GM21825 (cell line): Measurements from ENCODE around the gene SELENOI.

Experiments used
- ATAC-seq: cut with Tn5 transposase; IDR thresholded peaks from one replicate; pipeline ENCODE4 v1.9.1; 2021; ENCODE audit warnings: mild to moderate bottlenecking, moderate library complexity; ENCODE audit not compliant: unreplicated experiment

Gene SELENOI

DNA sequence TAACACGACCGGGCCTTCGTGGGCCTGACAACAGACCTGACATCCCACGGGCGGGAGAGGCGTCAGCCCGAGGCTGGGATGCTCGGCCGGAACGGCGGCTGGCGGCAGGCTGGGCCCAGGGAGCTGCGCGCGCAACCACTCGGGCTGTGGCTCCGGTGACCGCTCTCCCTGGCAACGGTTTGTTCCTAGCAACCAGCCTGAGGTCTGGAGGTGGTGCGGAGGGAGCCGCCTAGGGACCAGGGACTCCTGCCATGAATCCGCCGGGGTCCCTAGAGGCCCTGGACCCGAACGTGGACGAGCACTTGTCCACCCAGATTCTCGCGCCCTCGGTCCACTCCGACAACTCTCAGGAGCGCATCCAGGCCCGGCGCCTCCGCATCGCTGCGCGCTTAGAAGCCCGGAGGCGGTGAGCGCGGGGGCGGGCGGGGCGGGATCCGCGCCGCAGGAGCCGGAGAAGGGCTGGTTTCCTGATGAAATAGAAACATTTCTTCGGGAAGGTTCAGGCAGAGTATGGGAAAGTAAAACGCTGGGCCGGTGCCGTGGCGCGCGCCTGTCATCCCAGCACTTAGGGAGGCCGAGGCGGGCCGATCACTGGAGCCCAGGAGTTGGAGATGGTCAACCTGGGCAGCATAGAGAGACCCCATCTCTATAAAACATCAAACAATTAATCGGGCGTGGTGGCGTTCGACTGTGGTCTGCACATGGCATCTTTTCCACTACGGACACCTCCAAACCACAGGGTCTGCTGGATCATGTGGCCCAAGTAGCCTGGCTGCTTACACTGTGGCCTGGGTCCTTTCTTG, 56.0 kb downstream of the SELENOI start, which contains the start of gene DRC1:
DRC1 (plus strand) TSS at position 182 of the 803 bp plus-strand sequence; CDS start at position 252, 70 bp downstream.
- ATAC-seq, result no peak

DNA sequence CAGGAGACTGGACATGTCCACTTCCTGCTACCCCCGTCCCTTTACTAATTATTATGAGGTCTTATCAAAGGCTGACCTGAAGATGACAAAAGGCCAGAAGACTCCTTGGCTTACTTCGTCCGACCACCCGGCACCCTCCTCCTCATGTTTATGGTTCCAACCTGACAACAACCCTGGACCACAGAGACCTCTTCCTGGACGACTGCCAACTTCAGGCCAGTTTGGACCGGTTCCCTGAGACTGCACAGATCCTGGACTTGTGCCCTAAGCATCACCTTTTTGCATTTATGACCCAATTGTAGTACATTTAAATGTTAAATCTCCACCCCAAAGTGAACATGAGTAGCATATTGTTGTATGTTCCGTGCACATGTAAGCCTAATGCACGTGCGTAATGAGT, 61.6 kb downstream of the SELENOI start:
- no peak for ATAC-seq

DNA sequence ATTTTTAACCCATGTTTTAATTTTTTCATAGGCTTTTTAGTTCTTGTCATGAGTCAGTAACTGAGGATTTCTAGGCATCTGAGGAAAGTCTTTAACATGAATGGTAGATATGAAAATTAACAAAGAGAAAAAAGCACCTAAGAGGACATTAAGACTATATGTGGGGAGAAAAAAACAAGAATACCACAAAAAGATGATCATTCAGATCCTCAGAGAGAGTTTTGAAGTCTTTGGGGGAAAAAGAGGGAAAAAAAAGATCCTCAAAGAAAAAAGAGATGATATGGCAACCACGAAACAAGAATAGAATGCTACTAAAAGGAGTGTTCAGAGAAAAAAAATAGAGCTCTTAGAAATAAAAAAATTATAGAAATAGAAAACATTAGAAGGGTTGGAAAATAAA, 63.8 kb downstream of the SELENOI start:
- ATAC-seq, result no peak

DNA sequence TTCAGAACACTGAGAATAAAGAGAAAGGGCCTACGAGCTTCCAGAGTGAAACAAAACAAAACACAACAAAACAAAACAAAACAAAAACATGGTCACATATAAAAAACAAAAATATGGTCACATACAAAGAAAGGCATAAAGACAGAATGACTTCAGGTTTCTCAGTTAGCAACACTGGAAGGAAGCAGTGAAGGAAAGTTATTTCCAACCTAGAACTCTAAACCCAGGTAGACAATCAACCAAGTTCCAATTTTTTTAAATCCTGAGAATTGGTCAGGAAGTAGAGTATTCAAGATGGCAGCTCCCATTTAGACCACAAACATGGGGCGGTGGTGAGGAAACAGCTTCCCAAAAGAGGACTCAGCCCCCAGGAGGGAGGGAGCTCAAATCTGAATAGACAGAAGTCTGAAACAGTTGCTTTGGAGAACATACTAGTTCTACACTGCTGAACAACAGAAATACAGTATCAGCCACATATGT, 64.9 kb downstream of the SELENOI start:
- ATAC-seq, result no peak

DNA sequence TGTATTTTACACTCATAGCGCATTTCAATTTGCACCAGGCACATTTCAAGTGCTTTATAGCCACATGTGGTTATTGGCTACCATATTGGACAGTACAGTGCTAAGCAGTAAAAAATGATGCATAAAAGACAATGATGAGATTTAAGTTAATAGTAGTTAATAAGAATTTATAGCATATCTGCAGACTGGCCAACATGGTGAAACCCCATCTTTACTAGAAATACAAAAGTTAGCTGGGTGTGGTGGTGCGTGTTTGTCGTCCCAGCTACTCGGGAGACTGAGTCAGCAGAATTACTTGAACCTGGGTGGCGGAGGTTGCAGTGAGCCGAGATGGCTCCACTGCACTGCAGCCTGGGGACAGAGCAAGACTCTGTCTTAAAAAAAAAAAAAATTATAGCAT, 65.5 kb downstream of the SELENOI start:
- ATAC-seq, result no peak

DNA sequence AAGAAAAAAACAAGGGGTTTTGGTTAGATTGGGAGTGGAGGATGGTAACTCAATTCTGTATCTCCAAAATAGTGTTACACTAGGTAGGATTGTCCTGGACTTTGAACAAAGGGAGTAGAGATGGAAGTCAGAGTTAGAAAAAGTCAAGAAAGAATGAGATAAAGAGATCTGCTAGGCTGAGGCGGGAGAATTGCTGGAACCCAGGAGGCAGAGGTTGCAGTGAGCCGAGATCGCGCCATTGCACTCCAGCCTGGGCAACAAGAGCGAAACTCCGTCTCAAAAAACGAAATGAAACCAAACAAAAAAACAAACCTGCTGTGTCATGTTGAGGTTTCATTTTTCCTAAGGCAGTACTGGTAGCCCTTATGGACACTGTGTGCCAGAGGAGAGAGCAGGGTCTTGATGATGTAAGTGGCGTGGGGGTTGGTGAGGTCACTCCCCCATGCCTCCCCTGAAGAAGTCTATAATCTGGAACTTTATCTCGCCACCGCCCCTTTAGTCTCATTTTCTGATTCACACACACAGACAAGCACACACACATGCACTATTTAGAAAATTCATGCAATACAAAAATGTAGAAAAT, 66.2 kb downstream of the SELENOI start:
- no peak for ATAC-seq

DNA sequence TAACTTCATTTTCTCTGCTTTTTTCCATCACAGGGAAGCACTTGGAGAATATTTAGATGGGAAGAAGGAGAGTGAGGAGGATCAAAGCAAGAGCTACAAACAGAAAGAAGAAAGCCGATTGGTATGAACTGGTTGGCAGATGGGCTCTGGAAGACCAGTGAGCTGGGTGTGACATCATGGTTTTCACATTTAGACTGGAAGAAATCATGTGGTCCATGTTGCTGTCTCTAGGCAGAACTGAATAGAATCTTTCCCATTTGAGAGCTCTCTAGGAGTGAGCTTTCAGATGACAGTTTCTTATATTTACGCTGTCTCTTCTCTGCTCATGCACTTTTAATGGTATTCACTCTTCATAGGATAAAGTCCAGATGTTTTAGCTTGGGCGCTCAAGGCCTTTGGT, 68.4 kb downstream of the SELENOI start:
- ATAC-seq, result no peak

DNA sequence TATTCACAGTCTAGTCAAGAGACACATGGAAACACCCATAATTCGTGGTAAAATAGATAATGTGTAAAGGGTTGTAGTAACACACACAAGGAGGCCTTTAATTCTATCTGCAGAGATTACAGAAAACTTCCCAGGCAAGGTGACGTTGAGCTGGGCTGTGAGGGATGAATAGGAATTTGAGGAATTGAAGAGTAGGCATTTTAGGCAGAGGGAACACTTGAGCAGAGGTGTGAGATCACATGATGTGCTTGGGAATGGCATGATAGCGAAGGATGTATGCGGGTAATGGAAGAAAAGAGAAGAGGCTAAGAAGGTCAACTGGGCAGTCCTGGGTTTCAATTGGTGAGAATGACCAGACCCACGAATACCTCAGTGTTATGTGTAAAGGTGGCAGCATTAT, 76.0 kb downstream of the SELENOI start:
- no peak for ATAC-seq

DNA sequence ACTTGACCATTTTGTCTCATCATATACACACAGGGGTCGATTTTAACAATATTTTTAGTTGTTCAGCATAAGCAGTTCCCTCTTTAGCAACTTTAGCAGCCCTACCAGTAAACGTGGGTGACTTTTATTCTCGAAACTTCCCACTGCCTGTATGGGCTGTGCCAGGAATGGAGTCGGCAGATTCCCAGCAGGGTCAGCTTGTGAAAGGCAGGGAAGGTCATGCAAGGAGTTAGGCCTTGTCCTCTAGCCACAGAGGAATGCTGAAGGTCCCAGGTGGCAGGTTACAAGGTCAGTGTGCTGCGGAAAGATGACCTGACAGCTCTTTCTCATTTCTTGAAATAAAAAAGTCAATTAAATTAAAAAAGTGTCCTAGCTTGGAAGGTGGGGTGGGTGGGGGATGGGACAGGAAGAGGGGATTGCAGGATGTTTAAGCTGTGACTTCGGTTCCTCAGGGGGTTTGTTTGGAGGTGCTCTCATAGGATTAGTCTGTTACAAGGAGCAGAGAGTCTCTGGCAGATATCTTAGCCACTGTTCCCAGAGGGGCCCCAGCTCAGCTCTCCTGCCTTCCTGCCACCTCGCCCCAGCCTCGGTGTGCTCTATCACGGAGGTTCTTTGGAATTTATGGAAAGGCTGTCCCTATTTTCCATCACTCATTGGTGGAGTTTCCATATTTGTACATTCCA, 77.1 kb downstream of the SELENOI start:
- ATAC-seq, result no peak

DNA sequence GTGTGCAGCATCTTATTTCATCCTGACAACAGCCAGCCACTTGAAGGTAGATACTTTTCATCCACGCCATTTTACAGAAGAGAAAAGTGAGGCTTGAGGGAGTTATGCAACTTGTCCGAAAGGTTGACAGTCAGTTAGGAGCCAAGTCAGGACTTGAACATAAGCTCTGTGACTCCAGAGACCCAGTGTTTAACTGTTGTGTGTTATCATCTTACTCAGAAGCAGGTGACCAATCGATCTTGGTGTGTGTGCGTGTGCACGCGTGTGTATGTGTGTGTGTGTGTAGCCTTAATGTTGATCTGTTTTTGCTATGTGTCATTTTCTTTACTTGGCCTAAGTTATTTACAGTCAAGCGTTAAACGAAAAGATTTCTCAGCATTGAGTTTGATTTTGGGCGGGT, 77.8 kb downstream of the SELENOI start:
- ATAC-seq, result no peak

DNA sequence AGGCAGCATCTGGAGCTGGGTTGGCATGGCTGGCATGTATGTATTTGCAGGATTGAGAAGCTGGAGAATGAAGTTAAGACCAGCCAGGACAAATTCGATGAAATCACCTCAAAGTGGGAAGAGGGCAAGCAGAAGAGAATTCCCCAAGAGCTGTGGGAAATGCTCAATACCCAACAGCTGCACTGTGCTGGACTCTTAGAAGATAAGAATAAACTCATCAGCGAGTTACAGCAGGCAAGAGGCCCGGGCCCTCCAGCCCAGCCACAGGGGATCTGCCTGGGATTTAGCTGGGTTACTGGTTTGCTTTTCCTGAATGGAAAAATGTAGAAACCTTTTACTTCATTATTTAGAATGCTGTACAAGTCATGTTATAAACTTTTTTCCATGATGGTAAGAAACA, 78.3 kb downstream of the SELENOI start:
- ATAC-seq, result no peak

DNA sequence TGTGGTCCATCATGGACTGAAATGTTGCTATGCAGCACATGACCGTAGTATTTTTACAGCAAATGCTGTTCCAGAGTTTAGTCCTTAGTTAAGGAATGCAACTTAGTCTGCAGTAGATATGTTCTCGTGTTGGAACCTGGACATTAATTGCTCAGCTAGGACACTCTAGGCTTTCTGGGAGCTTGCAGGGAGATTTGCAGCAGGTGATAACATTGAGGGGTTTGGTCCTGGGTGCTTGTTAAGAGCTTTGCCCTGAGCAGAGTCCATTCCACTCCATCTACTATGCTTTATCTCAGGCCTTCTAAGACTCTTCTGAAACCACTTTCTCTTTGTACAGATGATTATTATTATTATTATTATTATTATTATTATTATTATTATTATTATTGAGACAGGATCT, 82.9 kb downstream of the SELENOI start:
- ATAC-seq, result no peak

DNA sequence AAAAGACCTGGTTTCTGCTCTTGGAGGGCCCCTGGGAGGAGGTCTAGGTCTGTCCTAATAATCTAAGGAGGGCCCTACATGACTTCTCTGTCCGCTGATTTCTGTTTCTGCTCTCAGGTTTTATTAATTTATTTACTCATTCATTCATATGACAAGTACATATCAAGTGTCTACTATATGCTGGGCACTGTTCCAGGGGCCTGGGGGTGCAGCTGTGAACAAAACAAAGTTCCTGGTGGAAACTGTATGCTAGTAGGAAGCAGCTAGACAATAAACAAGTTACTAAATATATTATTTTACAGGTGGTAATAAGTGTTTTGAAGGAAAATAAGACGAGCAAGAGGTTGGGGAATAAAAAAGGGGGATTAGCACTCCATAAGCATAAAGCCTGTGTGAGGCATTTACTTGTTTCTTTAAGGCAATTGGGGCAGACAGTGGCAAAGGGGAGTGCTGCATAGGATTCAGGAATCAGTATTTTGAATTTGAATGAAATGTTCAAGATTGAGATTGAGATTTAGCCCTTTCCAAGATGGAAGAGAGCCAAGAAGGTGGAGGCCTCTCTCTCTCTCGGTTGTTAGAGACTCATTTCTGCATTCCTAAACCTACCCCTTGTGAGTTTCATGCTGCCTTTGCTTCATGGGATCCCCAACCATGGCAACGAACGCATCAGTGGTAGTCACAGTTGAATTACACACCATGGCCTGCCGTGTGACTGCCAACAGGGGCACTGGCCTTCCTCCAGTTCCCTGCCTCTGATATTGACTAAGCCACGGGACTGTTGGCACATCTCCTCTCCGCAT, 84.0 kb downstream of the SELENOI start:
- no peak for ATAC-seq

DNA sequence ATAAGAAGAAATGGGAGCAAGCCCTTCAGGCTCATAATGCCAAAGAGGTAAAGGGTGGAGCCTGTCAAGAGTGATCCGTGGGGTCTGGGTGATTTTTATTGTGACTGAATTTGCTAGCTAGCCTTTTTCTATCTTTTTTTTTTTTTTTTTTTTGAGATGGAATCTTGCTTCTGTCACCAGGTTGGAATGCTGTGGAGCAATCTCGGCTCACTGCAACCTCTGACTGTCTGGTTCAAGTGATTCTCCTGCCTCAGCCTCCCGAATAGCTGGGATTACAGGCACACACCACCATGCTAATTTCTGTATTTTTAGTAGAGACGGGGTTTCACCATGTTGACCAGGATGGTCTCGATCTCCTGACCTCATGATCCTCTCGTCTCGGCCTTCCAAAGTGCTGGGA, 84.9 kb downstream of the SELENOI start:
- no peak for ATAC-seq

DNA sequence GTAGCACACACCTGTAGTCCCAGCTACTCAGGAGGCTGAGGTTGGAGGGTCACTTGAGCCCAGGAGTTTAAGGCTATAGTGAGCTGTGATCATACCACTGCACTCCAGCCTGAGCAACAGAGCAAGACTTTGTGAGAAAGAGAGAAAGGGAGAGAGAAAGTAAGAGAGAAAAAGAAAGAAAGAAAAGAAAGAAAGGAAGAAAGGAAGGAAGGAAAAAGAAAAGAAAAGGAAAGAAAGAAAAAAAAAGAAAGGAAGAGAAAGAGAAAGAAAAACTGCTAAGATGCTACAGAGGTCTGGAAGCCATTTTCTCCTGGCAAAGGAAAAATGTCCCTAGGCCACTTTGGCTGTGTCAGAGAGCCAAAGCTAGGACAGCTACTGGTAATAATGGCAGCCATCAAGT, 86.4 kb downstream of the SELENOI start:
- ATAC-seq, result no peak

DNA sequence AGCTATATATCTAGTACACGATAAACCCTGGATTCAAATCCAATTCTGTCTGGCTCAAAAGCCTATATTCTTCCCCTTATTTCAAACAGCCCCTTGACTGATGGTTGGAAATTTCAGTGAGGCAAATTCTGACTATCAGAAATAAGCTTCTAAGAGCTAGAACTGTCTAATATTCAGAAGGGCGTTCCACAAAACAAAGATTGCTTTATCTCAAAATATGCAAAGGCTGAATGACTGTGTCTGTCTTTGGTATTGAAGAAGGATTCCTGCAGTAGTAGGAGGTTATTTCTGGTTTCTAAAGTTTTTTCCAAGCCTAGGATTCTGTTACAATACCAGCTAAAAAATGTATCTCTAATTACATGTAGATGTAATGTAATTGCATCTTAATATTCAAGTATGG, 86.9 kb downstream of the SELENOI start:
- ATAC-seq, result no peak

DNA sequence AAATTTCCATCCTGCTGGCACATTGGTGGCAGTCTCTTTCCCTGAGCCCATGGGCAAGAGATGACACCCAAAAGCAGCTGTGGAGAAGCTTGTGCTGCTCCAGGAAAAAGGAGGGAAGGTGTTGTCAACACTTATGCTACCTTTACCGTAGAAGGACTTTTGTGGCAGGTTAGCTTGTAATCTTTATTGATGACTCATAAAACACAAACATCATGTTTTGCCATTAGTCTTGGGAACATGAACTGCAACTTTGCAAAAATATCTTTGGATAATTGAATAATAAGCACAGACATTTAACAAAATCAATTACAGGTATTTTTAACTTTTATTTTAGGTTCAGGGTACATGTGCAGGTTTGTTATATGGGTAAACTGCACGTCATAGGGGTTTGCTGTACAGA, 89.2 kb downstream of the SELENOI start:
- ATAC-seq, result no peak

DNA sequence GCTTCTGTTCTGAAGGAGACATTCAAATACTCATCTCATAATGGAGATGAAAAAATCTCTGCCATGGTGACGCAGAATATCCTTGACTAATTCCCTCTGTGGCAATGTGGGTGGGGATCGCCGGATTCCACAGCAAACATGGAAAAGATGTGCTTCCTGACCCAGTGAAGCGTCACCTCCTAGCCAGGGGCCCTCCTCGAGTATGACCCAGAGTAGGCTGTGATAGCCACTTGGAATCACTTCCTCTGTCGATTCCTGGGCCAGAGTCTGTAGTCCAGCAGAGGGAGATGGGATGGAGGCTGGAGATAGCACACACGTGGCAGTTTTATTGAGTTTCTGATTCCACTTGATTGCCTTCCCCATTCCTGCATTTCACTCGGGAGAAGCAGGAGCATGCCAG, 92.6 kb downstream of the SELENOI start:
- ATAC-seq, result no peak

DNA sequence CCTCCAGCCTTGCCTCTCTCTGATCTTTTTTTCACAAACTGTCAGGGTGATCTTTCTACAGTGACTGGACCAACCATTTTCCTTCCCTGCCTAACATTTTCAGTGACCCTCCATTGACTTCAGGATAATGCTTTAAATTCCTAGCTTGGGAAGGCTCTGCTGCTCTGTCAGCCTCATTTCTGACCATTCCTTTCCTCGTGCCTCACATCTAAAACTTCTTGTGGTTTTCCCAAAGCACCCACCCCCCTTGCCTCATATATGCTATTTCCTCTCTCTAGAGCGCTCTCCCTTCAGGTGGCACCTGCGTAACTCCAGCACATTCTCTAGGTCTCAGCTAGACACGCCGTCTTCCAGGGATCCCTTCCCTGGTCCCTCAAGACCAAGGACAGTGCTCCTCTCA, 93.0 kb downstream of the SELENOI start:
- no peak for ATAC-seq

DNA sequence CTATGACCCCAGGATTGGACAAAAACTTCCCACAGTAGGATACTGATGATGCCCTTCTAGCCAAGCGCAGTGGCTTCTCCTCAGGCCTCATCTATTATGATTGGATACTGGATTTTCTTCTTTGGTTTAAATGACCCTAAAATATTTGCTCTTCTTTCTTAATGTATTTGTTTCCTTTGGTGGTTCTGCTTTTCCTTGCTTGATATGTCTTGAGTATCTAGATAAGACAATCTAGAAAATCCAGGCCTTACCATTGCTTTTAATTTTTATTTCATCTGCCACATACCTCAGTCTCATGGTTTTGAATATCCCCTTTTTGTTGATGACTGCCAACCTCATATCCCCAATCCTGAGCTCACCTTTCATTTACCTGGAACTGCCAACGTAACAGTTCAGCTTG, 96.4 kb downstream of the SELENOI start:
- ATAC-seq, result no peak

DNA sequence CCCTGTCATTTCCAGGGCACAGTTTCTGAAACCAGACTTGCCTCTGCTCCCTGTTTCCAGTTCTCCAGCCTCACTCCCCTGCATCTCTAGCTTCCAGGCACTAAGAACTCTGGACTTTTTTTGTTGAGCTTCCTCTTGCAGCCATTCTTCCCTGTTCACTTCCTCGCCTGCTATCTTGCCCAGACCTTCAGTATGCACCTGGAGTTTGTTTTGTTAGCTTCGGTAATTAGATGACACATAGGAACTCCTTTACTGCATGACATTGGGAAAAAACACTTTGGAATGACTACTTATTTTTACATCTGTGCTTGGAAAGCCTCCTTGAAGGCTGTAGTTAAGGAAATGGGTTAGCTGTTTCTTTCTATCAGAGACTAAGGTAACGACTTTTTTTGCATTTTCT, 96.8 kb downstream of the SELENOI start:
- no peak for ATAC-seq
